ENCODE results near the gene EREG.

The EREG gene

DNA sequence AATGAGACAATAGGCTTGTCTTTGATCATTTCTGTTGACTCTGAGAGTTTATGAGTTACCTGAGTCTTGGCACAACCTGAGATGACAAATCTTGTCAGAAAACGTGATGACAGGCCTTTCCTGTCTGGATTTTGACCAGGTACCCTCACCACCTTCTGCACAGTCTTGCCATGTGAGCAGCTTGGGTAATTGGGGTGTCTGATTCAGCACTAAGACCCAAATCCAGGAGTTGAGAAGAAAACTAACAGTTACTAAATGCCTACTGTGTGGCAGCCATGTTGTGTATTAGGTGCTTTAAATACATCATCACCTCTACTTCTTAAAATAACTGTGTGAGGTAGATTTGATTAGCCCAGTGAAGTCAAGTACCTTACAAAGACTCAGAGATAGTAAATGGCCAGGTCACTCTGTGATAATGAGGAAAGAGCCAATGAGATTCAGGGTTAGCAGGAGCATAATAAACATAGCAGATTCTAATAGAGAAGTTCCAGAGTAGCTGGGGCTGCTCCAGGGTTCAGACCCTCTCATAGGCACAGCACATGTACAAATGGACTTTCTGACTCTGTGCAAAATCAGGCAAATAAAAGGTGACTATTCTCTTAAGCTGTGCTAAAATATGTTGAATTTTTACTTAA lies 2.8 kb downstream of the EREG start:
- H3K9me3 ChIP-seq (ENCODE audit: control extremely low read depth in 1 of 5, control insufficient read depth in 4 of 5, insufficient read depth in 2 of 5, low read depth in 1 of 5, low read length in 4 of 5) = no peaks in the 10 kb centered on the region
- ChIA-PET CTCF (interaction anchor here (0.7 to 1.0 kb wide), 3 partner anchors 10 to 258 kb away, joined by 3 to 5 read pairs (median 3); no protein-coding TSS in a partner anchor), POLR2A (no interaction called here)
- peaks cover 0 to 3% (median 0%) of the 10 kb centered on the region in 4 experiments for H3K36me3 ChIP-seq (ENCODE audit: control insufficient read depth in 4 of 4, insufficient read depth in 4 of 4, low read length in 3 of 4)
- no peaks in the 10 kb centered on the region for H3K27me3 ChIP-seq (replicated peaks in 2 of 5; ENCODE audit: control insufficient read depth in 4 of 5, insufficient read depth in 5 of 5, low read length in 4 of 5)
- peaks cover 0 to 72% (median 19%) of the 10 kb centered on the region in 4 experiments for H3K4me1 ChIP-seq (ENCODE audit: control extremely low read depth in 1 of 4, control insufficient read depth in 4 of 4, insufficient read depth in 4 of 4, low read length in 3 of 4)
- peak overlapping the region in 4 of 7 experiments; percentile 85 to 94 (median 91) for H3K4me3 ChIP-seq (ENCODE audit: control insufficient read depth in 1 of 7, extremely low read depth in 1 of 7, insufficient read depth in 4 of 7, low read depth in 2 of 7, low read length in 6 of 7)
- H3K27ac ChIP-seq (ENCODE audit: insufficient read depth in 1 of 2, low read depth in 1 of 2, low read length in 2 of 2, poor library complexity in 1 of 2, severe bottlenecking in 2 of 2) = peak overlapping the region; percentile 92 to 94
- peak in 1 of 3 donors; percentile 29 for DNase-seq
- WGBS (ENCODE audit: insufficient coverage) = 0% methylated on average over 1 of the region's 1 CpG

DNA sequence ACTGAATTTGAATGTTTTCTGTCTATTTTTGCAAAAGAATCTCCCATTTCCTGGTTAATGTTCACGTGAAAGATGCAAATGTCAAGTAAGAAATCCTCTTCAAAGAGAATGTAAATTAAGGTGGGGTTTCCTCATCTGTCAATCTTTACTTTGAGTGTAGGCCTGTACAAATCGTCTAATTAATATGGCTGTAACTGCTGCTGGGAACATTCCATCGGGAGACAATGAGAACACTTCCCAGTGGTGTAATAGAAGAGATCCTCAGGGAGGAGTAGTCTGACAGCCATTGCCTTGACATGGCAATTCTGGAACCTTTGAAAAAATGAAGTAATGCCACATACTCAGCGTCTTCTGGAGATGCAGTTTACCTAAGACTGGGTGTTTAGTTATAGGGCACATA lies 3.7 kb downstream of the EREG start:
- Histone ChIP-seq H3K4me1 (ENCODE audit: control extremely low read depth in 1 of 4, control insufficient read depth in 4 of 4, insufficient read depth in 4 of 4, low read length in 3 of 4) (peaks cover 0 to 67% (median 18%) of the 10 kb centered on the region in 4 experiments), H3K4me3 (ENCODE audit: control insufficient read depth in 1 of 7, extremely low read depth in 1 of 7, insufficient read depth in 4 of 7, low read depth in 2 of 7, low read length in 6 of 7) (peak overlapping the region in 3 of 7 experiments; percentile 28 to 92 (median 90)), H3K27me3 (replicated peaks in 2 of 5; ENCODE audit: control insufficient read depth in 4 of 5, insufficient read depth in 5 of 5, low read length in 4 of 5) (no peaks in the 10 kb centered on the region), H3K9me3 (ENCODE audit: control extremely low read depth in 1 of 5, control insufficient read depth in 4 of 5, insufficient read depth in 2 of 5, low read depth in 1 of 5, low read length in 4 of 5) (no peaks in the 10 kb centered on the region), H3K36me3 (ENCODE audit: control insufficient read depth in 4 of 4, insufficient read depth in 4 of 4, low read length in 3 of 4) (peaks cover 0 to 3% (median 0%) of the 10 kb centered on the region in 4 experiments), H3K27ac (ENCODE audit: insufficient read depth in 1 of 2, low read depth in 1 of 2, low read length in 2 of 2, poor library complexity in 1 of 2, severe bottlenecking in 2 of 2) (peak overlapping the region in 1 of 2 experiments; percentile 94)
- 29% methylated on average over 3 of the region's 4 CpGs for WGBS (ENCODE audit: insufficient coverage)
- CTCF ChIA-PET = interaction anchor here (1.0 to 5.4 kb wide), 4 partner anchors 48 to 257 kb away, joined by 3 to 39 read pairs (median 16); no protein-coding TSS in a partner anchor
- DNase-seq = no peak
- POLR2A ChIA-PET = no interaction called here

DNA sequence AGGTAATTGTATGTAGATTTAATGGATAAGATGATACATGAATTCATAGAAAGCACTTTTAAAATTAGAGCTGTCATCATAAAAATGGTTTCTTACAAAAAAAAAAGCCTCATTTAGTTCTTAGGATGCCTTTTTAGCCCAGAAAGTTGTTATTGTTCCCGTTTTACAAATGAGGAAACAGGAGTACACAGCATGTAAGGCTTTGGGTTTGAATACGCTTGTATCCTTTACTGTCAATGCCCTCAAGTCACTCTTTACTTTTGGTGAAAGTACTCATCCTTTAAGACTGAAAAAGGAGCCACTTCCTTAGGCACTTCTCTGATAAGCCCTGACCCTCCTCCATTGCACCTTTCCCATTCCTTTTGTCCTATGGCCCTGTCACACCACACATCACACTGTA lies 4.9 kb downstream of the EREG start:
- H3K9me3 ChIP-seq (ENCODE audit: control extremely low read depth in 1 of 5, control insufficient read depth in 4 of 5, insufficient read depth in 2 of 5, low read depth in 1 of 5, low read length in 4 of 5) = no peaks in the 10 kb centered on the region
- WGBS (ENCODE audit: insufficient coverage) = 0% methylated on average over 2 of the region's 2 CpGs
- H3K4me1 ChIP-seq (ENCODE audit: control extremely low read depth in 1 of 4, control insufficient read depth in 4 of 4, insufficient read depth in 4 of 4, low read length in 3 of 4) = peaks cover 0 to 65% (median 18%) of the 10 kb centered on the region in 4 experiments
- CTCF ChIA-PET = interaction anchor here (0.6 to 5.4 kb wide), 13 partner anchors 9 to 312 kb away, joined by 3 to 39 read pairs (median 5); no protein-coding TSS in a partner anchor
- no peaks in the 10 kb centered on the region for H3K27me3 ChIP-seq (replicated peaks in 2 of 5; ENCODE audit: control insufficient read depth in 4 of 5, insufficient read depth in 5 of 5, low read length in 4 of 5)
- POLR2A ChIA-PET = no interaction called here
- H3K36me3 ChIP-seq (ENCODE audit: control insufficient read depth in 4 of 4, insufficient read depth in 4 of 4, low read length in 3 of 4) = peaks cover 0 to 7% (median 1%) of the 10 kb centered on the region in 4 experiments
- peak overlapping the region in 1 of 2 experiments; percentile 43 for H3K27ac ChIP-seq (ENCODE audit: insufficient read depth in 1 of 2, low read depth in 1 of 2, low read length in 2 of 2, poor library complexity in 1 of 2, severe bottlenecking in 2 of 2)
- peak overlapping the region in 3 of 7 experiments; percentile 9 to 65 (median 58) for H3K4me3 ChIP-seq (ENCODE audit: control insufficient read depth in 1 of 7, extremely low read depth in 1 of 7, insufficient read depth in 4 of 7, low read depth in 2 of 7, low read length in 6 of 7)
- DNase-seq = peak in 2 of 3 donors; percentile 52 to 59

- WGBS (ENCODE audit: insufficient coverage) = 0% methylated on average over 1 of the region's 1 CpG
- Histone ChIP-seq H3K27ac (ENCODE audit: insufficient read depth in 1 of 2, low read depth in 1 of 2, low read length in 2 of 2, poor library complexity in 1 of 2, severe bottlenecking in 2 of 2) (peak overlapping the region in 1 of 2 experiments; percentile 38), H3K36me3 (ENCODE audit: control insufficient read depth in 4 of 4, insufficient read depth in 4 of 4, low read length in 3 of 4) (peaks cover 0 to 7% (median 3%) of the 10 kb centered on the region in 4 experiments), H3K4me1 (ENCODE audit: control extremely low read depth in 1 of 4, control insufficient read depth in 4 of 4, insufficient read depth in 4 of 4, low read length in 3 of 4) (peaks cover 0 to 62% (median 16%) of the 10 kb centered on the region in 4 experiments), H3K27me3 (replicated peaks in 2 of 5; ENCODE audit: control insufficient read depth in 4 of 5, insufficient read depth in 5 of 5, low read length in 4 of 5) (no peaks in the 10 kb centered on the region), H3K4me3 (ENCODE audit: control insufficient read depth in 1 of 7, extremely low read depth in 1 of 7, insufficient read depth in 4 of 7, low read depth in 2 of 7, low read length in 6 of 7) (no peak overlapping the region), H3K9me3 (ENCODE audit: control extremely low read depth in 1 of 5, control insufficient read depth in 4 of 5, insufficient read depth in 2 of 5, low read depth in 1 of 5, low read length in 4 of 5) (no peaks in the 10 kb centered on the region)
- ChIA-PET CTCF (interaction anchor here (0.6 to 5.4 kb wide), 24 partner anchors 8 to 310 kb away, joined by 3 to 39 read pairs (median 4); partner anchors contain the start of gene AREG), POLR2A (no interaction called here)
- peak; percentile 75 to 83 (median 78) for DNase-seq
These were observed 6.0 kb downstream of the EREG start for GRCh38 chr4:74370912-74371311.

DNA sequence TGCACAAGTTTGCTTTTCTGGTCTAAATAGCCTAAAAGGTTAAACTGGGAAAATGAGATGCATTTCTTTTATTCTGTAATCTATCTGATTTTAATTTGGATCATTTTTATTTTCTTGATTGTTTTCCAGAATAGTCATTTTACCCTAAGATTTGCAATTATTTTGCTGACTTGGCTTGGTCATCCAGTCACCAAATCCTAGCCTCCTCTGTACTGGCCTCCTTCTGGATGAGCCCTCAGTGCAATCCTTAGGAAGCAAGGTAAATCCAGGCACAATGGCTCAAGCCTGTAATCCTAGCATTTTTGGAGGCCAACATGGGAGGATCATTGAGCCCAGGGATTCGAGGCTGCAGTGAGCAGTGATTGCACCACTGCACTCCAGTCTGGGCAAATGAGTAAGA lies 9.2 kb downstream of the EREG start:
- H3K36me3 ChIP-seq (ENCODE audit: control insufficient read depth in 4 of 4, insufficient read depth in 4 of 4, low read length in 3 of 4) = peaks cover 0 to 9% (median 1%) of the 10 kb centered on the region in 4 experiments
- POLR2A ChIA-PET = no interaction called here
- no peak overlapping the region for H3K27ac ChIP-seq (ENCODE audit: insufficient read depth in 1 of 2, low read depth in 1 of 2, low read length in 2 of 2, poor library complexity in 1 of 2, severe bottlenecking in 2 of 2)
- DNase-seq = no peak
- 100% methylated on average over 1 of the region's 1 CpG for WGBS (ENCODE audit: insufficient coverage)
- no peaks in the 10 kb centered on the region for H3K9me3 ChIP-seq (ENCODE audit: control extremely low read depth in 1 of 5, control insufficient read depth in 4 of 5, insufficient read depth in 2 of 5, low read depth in 1 of 5, low read length in 4 of 5)
- no peaks in the 10 kb centered on the region for H3K27me3 ChIP-seq (replicated peaks in 2 of 5; ENCODE audit: control insufficient read depth in 4 of 5, insufficient read depth in 5 of 5, low read length in 4 of 5)
- CTCF ChIA-PET = interaction anchor here (5.0 to 5.4 kb wide), 2 partner anchors 53 to 249 kb away, joined by 22 to 39 read pairs; no protein-coding TSS in a partner anchor
- peaks cover 0 to 50% (median 10%) of the 10 kb centered on the region in 4 experiments for H3K4me1 ChIP-seq (ENCODE audit: control extremely low read depth in 1 of 4, control insufficient read depth in 4 of 4, insufficient read depth in 4 of 4, low read length in 3 of 4)
- H3K4me3 ChIP-seq (ENCODE audit: control insufficient read depth in 1 of 7, extremely low read depth in 1 of 7, insufficient read depth in 4 of 7, low read depth in 2 of 7, low read length in 6 of 7) = no peak overlapping the region

GRCh38 chr4:74374561-74375327 lies 9.8 kb downstream of the EREG start:
- H3K4me3 ChIP-seq (ENCODE audit: control insufficient read depth in 1 of 7, extremely low read depth in 1 of 7, insufficient read depth in 4 of 7, low read depth in 2 of 7, low read length in 6 of 7) = no peak overlapping the region

More at GRCh38 chr4:74374561-74375327, 9.8 kb downstream of the EREG start:
- ChIA-PET CTCF (interaction anchor here (1.8 kb wide), 1 partner anchor 248 kb away, joined by 6 read pairs; no protein-coding TSS in a partner anchor), POLR2A (no interaction called here)
- DNase-seq = peak; percentile 43 to 82 (median 75)
- H3K36me3 ChIP-seq (ENCODE audit: control insufficient read depth in 4 of 4, insufficient read depth in 4 of 4, low read length in 3 of 4) = peaks cover 0 to 14% (median 2%) of the 10 kb centered on the region in 4 experiments
- peaks cover 0 to 45% (median 9%) of the 10 kb centered on the region in 4 experiments for H3K4me1 ChIP-seq (ENCODE audit: control extremely low read depth in 1 of 4, control insufficient read depth in 4 of 4, insufficient read depth in 4 of 4, low read length in 3 of 4)
- no peaks in the 10 kb centered on the region for H3K9me3 ChIP-seq (ENCODE audit: control extremely low read depth in 1 of 5, control insufficient read depth in 4 of 5, insufficient read depth in 2 of 5, low read depth in 1 of 5, low read length in 4 of 5)
- H3K27me3 ChIP-seq (replicated peaks in 2 of 5; ENCODE audit: control insufficient read depth in 4 of 5, insufficient read depth in 5 of 5, low read length in 4 of 5) = no peaks in the 10 kb centered on the region
- 61% methylated on average over 8 of the region's 10 CpGs for WGBS (ENCODE audit: insufficient coverage)
- H3K27ac ChIP-seq (ENCODE audit: insufficient read depth in 1 of 2, low read depth in 1 of 2, low read length in 2 of 2, poor library complexity in 1 of 2, severe bottlenecking in 2 of 2) = no peak overlapping the region

Measured in common myeloid progenitor, CD34-positive (primary cell).